ENCODE measurements around the gene SMIM41. TPM values are rescaled to one million over a fixed set of nuclear protein-coding genes. Genes with fewer than 3 reads are reported as not detected.

Gene SMIM41
- total RNA-seq, 2 donors from 2014 or later = 0.19 TPM; not detected in 1

DNA sequence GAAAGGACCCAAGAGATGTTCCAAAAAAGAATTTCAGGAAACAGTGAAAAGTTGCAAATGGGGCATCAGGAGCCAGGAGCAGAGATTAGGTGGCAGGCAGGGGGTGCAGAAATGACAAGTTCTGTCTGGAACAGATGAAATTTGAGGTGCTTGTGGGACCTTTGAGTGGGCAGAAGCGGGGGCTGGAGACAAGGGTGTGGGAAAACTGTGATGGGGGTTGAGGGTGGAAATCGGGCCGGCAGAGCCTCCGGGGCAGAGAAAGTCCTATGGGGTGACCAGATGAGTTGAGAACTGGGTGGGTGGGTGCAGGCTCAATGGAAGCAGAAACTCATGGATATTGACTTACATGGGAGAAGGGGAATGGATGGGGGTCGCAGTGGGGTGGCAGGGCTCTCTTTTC lies 29.8 kb upstream of the SMIM41 start:
- intact Hi-C loops (cut with DNase I) = no loop called here
- no peak for DNase-seq (ENCODE audit: low spot score)

DNA sequence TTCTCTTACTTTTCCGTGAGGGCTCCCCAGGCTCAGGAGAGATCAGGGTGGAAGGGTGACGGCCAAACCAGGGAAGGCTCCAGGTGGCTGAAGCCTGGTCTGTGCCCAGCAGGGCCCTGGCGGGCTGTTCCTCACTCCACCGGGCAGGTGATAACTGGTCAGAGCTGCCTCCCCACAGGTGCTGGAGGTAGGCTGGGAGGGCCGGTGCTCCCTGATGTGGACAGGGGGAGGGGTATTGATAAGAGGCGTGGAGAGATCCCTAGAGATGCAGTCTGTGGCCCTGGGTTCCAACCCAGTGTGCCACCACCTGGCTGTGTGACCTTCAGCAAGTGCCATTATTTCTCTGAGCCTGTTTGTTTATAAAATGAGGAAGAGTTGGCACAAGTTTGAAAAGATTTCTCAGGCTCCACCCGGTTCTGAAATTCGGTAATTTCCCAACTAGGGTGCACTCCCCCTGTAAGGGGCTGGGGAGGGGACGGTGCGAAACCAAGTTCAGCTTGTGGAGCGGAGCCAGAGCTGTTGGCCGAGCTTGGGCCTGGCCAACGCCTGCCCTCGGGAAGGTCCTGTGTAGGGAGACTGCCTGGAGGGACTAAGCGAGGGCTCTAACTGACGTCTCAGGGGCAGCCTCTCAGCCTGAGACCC lies 29.3 kb upstream of the SMIM41 start:
- DNase-seq (ENCODE audit: low spot score) = no peak
- intact Hi-C loops (cut with DNase I) = no loop called here

DNA sequence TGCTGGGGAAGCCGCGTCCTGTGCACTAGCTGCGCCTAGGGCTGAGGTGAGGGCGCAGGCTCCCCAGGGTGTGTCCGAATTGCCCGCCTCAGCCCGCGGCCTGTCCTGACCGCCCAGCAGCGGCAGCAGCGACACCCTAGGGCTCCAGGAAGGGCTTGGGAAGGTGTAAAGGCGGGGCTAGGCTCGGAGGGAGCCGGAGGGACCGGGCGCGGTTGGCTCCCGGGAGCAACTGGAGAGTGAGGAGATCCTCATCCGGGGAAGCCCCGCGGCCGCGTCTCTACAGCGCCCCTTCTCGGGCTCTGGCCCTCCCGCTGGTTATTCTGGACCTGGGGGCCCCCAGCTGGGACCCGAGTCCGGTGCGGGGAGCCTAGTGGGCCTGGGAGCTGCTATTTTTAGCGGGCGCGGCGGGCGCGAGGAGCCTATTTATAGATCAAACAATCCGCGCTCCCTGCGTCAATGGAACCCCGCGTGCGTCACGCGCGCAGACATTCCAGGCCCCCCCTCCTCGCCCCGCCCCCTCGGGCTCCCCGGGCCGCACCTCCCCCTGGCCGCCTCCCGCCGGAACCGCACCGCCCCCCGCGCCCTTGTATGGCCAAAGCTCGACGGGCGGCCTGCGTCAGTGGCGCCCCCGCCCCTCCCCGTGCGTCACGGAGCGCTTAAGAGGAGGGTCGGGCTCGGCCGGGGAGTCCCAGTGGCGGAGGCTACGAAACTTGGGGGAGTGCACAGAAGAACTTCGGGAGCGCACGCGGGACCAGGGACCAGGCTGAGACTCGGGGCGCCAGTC lies 28.6 kb upstream of the SMIM41 start, which contains the start of gene NR4A1:
TSS of gene NR4A1 (plus strand) at position 685 of the 784 bp plus-strand sequence. CDS start 2,887 bp downstream, outside the sequence.
- intact Hi-C loops (cut with DNase I) = no loop called here
- peak; percentile 100 for DNase-seq (ENCODE audit: low spot score)

GRCh38 chr12:52052468-52053186 lies 26.9 kb upstream of the SMIM41 start:
- DNase-seq (ENCODE audit: low spot score) = no peak
- intact Hi-C loops (cut with DNase I) = no loop called here

DNA sequence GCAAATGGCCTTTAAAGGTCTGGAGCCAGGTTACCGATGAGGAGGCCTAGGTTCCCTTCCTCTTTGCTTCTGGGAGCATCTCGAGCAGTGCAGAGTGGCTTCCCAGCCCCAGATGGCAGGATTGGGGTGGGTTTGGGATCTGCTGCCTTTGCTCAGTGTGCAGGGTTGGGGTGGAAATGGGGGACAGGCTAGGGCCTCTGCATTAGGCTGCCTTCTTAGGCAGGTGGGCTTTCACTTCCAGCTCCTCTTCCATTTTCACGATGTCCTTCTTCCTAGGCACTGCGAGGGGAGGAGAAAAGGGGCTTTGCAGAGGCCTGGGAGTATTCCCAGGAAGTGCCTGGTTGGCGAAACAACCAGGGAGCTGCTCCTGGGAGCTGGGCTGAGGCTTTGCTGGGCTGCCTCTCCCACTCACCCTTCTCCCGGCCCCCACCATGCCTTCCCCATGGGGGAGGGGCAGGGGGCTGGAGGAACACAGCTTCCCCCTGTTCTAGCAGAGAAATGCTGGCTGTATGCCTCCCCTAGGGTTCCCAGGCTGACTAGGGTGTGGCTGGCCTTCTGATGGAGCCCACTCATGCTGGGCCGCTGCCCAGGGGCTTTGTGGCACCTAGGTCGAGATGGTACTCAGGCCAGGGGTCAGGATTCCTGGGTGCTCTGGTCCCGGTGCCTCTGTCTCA lies 25.8 kb upstream of the SMIM41 start:
- intact Hi-C loops (cut with DNase I) = no loop called here
- no peak for DNase-seq (ENCODE audit: low spot score)

- intact Hi-C loops (cut with DNase I) = no loop called here
- DNase-seq (ENCODE audit: low spot score) = peak; percentile 87
Measured at GRCh38 chr12:52054231-52054832, 25.2 kb upstream of the SMIM41 start.

- intact Hi-C loops (cut with DNase I) = no loop called here
- DNase-seq (ENCODE audit: low spot score) = no peak
Measured at GRCh38 chr12:52054833-52055730, 24.4 kb upstream of the SMIM41 start.

GRCh38 chr12:52055731-52056711 lies 23.5 kb upstream of the SMIM41 start:
- intact Hi-C loops (cut with DNase I) = no loop called here
- DNase-seq (ENCODE audit: low spot score) = no peak

- intact Hi-C loops (cut with DNase I) = no loop called here
- DNase-seq (ENCODE audit: low spot score) = no peak
Measured at GRCh38 chr12:52056801-52057637, 22.5 kb upstream of the SMIM41 start.

DNA sequence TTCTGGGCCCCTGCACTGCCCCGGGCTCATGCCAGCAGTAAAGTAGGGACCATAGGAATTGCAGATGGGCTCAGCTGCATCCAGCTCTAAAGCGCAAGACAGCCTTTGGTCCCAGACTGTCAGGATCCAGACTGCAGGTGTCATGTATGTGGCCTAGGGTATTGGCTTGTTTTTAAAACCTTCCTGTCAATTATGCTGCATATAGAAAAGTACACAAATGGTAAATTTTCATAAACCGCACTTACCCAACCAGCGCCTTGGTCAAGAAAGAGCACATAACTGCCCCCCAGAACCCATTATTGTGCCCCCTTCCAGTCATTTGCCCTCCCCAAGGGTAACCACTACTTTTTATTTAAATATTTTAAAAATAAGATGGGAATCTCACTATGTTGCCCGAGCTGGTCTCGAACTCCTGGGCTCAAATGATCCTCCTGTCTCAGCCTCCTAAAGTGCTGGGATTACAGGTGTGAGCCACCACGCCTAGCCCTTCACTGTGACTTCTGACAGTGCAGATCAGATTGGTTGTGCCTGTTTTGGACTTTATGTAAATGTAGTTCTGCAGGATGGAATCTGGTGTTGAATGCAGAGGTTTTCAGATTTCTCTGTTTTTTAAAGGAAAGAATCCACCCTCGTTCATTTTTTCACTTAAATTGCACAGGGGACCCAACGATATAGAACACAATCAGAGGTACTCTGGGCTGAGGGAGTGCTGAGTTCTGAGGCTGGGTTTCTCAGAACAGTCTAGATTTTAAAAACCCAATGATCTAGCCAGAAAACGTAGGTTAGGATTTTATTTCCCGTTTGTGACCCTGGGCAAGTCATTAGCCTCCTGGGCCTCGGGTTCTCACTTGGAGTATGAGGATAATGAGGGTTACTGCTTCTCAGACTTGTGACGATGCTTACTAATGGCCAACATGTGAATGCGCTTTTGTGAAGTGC lies 21.6 kb upstream of the SMIM41 start:
- no peak for DNase-seq (ENCODE audit: low spot score)
- intact Hi-C loops (cut with DNase I) = no loop called here

GRCh38 chr12:52058631-52059361 lies 20.7 kb upstream of the SMIM41 start:
- intact Hi-C loops (cut with DNase I) = no loop called here
- DNase-seq (ENCODE audit: low spot score) = no peak

DNA sequence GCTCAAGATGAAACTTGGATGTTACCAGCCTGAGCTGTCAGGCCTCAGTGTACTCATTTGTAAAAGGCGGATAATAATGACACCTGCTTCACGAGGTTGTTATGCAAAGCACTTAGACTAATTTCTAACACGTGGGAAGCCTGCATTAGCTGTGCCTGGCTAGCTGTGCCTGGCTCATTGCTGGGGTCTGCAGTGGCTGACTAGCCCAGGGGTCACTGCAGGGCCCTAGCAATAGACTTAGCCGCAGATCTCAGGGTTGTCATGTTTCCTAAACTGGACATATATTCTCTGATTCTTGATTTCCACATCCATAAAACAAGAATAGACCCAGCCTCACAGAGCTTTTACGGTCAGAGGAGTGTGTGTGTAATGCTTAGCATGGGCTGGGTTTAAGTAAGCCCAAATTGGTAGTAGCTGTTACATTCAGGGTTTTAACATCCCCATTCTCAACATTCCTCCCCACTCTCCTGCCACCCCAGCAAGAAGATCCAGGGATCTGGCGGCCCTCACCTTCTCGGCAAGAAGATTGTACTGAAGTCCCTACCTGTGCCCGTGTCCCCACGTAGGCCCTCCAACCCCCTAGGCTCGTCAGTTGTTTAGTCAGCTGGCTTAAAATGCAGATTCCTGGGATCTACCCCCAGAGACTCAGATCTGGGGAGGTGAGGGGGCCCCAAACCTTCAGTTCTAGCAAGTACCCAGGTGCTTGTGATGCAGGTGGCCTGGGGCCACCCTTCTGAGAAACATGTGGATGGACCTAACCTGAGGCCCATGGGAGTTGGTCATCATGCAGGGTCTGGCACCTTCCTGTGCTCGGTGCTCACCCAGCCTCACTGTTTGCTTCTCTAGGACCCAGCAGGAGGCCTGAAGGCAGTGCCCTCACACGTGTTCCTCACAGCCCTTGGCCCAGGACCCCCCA lies 19.7 kb upstream of the SMIM41 start:
- intact Hi-C loops (cut with DNase I) = no loop called here
- peak; percentile 89 for DNase-seq (ENCODE audit: low spot score)

DNA sequence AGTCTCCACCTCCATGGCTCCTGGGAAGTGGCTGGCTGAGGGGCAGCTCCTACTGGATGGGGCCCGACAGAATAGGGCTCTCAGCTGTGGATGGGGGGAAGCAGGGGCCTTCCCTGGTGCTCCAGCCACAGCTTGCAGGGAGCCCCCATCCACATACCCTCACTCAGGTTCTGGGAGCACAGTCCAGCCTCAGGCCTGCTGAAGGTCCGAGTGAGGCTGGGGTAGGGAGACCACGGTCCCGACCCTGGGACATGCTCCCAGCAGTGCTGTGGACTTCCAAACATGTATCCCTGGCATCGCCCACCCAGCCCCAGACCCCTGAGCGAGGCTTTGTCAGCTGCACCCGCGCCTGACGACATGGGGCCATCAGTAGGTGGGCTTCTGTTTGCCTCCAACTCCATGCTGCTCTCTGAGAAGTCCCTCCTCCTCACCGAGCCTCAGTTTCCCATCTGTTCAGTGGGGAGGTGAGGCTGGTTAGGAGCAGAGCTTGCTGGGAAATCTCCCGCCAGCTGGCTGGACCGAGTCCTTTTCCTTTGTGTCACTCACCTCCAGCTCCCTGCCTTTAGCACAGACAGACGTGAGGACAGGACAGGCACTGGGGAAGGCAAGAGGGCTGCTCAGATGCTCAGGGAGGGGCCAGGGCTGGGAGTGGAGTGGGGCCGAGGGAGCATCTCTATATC lies 18.9 kb upstream of the SMIM41 start:
- intact Hi-C loops (cut with DNase I) = no loop called here
- peak; percentile 87 for DNase-seq (ENCODE audit: low spot score)
